NOMO-1 treated with dmso at 0.1 percent for 144 hours (cell line): ENCODE data around the gene FBXO34.
"Not testable (repeated sequence)": the region's sequence is repeated elsewhere in the genome, so short reads cannot be mapped to it uniquely, and the experiment has no call there.

Source experiments
- DNase-seq: peaks from one replicate; lab custom pipeline; 2025; ENCODE audit not compliant: unreplicated experiment; lab: John Stamatoyannopoulos, UW

The FBXO34 gene

GRCh38 chr14:55340482-55340881 is 69.3 kb downstream of the FBXO34 start:
- DNase-seq, result no peak

GRCh38 chr14:55341781-55342180 is 70.6 kb downstream of the FBXO34 start:
- DNase-seq, result no peak

GRCh38 chr14:55344582-55345163 is 73.5 kb downstream of the FBXO34 start:
- not testable (repeated sequence) for DNase-seq

- no peak for DNase-seq
Observed at GRCh38 chr14:55347040-55347439, 75.8 kb downstream of the FBXO34 start.

- DNase-seq, result no peak
Observed at GRCh38 chr14:55347748-55348147, 76.5 kb downstream of the FBXO34 start.

- no peak for DNase-seq
Observed at GRCh38 chr14:55348766-55349453, 77.7 kb downstream of the FBXO34 start.

- DNase-seq, result no peak
Observed at GRCh38 chr14:55349565-55349964, 78.3 kb downstream of the FBXO34 start.

- no peak for DNase-seq
Observed at GRCh38 chr14:55350461-55350860, 79.2 kb downstream of the FBXO34 start.

GRCh38 chr14:55351111-55351510 is 79.9 kb downstream of the FBXO34 start:
- no peak for DNase-seq

GRCh38 chr14:55352201-55352600 is 81.0 kb downstream of the FBXO34 start:
- no peak for DNase-seq

GRCh38 chr14:55353686-55354467 is 82.7 kb downstream of the FBXO34 start:
- DNase-seq, result no peak

GRCh38 chr14:55354500-55354899 is 83.3 kb downstream of the FBXO34 start:
- no peak for DNase-seq

- DNase-seq, result no peak
Observed at GRCh38 chr14:55355922-55356321, 84.7 kb downstream of the FBXO34 start.

- DNase-seq, result no peak
Observed at GRCh38 chr14:55356913-55357312, 85.7 kb downstream of the FBXO34 start.

GRCh38 chr14:55359307-55359706 is 88.1 kb downstream of the FBXO34 start:
- DNase-seq, result no peak

- no peak for DNase-seq
Observed at GRCh38 chr14:55361190-55361589, 90.0 kb downstream of the FBXO34 start.

GRCh38 chr14:55366271-55366670 is 95.0 kb downstream of the FBXO34 start:
- DNase-seq, result no peak

- no peak for DNase-seq
Observed at GRCh38 chr14:55370883-55371455, 99.7 kb downstream of the FBXO34 start.

- no peak for DNase-seq
Observed at GRCh38 chr14:55372423-55372822, 101.2 kb downstream of the FBXO34 start.

- no peak for DNase-seq
Observed at GRCh38 chr14:55372825-55373224, 101.6 kb downstream of the FBXO34 start.

- no peak for DNase-seq
Observed at GRCh38 chr14:55373784-55374705, 102.8 kb downstream of the FBXO34 start.
